HG03066 (cell line): ENCODE results near the gene GPR137.
A peak's percentile ranks its signal among the peaks of the same experiment; 100 is the strongest.

ENCODE experiments used
- ATAC-seq: cut with Tn5 transposase; IDR thresholded peaks from one replicate; pipeline ENCODE4 v1.9.1; 2021; ENCODE audit warnings: low read depth; ENCODE audit not compliant: unreplicated experiment

Gene GPR137

DNA sequence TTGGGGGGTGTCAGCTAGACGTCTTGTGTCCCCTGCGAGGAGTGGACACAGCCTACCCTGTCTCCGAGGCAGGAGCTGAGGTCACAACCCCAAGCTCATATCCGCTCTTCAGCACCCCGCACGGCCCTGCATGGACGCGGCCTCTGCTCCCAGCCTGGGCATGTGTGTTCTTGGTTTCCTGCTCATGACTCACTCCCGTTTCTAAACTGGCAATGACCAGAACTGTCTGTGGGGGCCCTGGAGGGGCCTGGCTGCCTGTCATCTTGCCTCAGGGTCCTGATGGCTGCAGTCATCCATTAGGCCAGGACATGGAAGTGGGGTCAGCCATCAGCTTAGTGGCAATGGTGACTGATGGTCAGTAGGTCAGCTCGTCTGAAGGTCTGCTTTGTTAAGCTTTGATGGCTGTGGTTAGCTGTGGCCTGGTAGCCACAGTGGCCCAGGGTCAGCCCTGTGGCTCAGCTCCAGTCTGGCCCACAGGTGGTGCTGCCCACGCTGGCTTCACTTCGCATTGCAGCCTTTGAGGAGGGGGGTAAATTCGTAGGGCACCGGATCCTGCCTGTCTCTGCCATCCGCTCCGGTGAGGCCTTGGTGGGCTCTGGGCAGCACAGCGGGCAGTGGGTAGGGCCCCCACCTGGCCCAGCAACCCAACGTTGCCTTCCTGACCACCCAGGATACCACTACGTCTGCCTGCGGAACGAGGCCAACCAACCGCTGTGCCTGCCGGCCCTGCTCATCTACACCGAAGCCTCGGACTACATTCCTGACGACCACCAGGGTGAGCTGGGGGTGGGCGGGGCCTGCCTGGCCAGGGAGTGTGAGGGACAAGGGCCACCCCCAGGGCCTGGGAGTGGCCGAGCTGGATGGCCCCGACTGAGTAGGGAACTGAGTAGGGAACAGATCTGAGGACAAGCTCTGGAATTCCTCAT, 22.4 kb upstream of the GPR137 start:
- no peak for ATAC-seq

GRCh38 chr11:64263947-64264317, 21.7 kb upstream of the GPR137 start:
- ATAC-seq, result no peak

GRCh38 chr11:64264371-64264852, 21.2 kb upstream of the GPR137 start:
- no peak for ATAC-seq

DNA sequence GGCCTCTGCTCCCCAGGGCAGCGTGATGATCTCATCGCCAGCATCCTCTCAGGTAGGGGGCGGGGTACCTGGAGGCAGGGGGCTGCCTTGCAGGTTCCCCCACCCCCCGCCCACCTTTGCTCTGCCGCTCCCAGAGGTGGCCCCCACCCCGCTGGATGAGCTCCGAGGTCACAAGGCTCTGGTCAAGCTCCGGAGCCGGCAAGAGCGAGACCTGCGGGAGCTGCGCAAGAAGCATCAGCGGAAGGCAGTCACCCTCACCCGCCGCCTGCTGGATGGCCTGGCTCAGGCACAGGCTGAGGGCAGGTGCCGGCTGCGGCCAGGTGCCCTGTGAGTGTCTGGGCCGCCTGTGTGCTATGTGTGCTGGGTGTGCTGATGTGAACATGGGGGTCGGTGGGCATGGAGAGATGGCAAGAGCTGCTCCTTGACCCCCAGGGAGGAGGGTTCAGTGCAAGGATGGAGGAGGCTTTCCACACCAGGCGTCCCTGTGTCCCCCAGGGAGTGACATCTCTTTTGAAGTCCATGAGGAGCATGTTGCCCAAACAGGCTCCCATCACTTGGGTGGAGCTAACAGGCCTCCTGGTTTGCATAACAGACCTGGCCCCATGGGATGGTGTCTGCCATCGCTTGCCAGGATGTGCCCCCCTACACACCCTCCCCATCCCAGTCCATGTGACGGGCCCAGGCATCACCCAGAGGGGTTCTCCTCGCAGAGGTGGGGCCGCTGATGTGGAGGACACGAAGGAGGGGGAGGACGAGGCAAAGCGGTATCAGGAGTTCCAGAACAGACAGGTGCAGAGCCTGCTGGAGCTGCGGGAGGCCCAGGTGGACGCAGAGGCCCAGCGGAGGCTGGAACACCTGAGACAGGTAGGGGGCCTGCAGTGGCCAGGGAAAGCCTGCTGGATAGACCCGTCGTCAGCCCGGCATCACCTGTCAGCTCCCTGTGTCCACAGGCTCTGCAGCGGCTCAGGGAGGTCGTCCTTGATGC, 20.2 kb upstream of the GPR137 start:
- ATAC-seq, result no peak

- no peak for ATAC-seq
Observed at GRCh38 chr11:64266339-64266738, 19.3 kb upstream of the GPR137 start.

GRCh38 chr11:64267207-64267945, 18.3 kb upstream of the GPR137 start:
- ATAC-seq, result no peak

GRCh38 chr11:64268025-64268892, 17.4 kb upstream of the GPR137 start:
- no peak for ATAC-seq

DNA sequence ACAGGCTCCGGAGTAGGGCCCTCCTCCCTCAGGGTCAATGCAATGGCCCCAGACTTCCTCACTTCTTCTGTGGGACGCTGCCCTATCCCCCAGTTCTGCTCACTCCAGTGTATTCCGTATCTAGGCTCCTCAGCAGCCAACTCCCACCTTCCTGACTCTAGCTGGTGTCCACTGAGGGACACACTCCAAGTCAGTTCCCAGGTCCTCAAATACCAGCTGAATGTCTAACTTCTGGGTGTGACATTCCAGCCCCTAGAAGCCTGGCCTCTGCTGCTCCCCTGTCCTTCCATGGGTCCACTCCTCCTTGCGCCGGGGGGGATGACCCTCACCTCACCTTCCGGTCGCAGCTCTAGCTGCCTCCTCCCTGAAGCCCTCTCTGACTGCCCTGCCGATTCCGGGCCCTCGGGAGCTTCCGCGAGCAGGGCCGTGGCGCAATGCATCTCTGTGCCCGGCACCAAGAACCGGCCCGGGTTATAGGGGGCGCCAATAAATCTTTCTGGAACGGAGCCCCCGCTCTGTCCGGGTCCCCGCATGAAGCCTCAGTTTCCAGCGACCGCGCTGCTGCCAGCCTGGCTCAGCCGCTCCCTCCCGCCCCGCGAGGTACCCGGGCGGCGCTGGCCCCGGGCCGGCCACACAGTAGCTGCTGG, 16.6 kb upstream of the GPR137 start:
- peak; percentile 24 for ATAC-seq

- peak; percentile 68 for ATAC-seq
Observed at GRCh38 chr11:64269540-64270220, 16.0 kb upstream of the GPR137 start.

DNA sequence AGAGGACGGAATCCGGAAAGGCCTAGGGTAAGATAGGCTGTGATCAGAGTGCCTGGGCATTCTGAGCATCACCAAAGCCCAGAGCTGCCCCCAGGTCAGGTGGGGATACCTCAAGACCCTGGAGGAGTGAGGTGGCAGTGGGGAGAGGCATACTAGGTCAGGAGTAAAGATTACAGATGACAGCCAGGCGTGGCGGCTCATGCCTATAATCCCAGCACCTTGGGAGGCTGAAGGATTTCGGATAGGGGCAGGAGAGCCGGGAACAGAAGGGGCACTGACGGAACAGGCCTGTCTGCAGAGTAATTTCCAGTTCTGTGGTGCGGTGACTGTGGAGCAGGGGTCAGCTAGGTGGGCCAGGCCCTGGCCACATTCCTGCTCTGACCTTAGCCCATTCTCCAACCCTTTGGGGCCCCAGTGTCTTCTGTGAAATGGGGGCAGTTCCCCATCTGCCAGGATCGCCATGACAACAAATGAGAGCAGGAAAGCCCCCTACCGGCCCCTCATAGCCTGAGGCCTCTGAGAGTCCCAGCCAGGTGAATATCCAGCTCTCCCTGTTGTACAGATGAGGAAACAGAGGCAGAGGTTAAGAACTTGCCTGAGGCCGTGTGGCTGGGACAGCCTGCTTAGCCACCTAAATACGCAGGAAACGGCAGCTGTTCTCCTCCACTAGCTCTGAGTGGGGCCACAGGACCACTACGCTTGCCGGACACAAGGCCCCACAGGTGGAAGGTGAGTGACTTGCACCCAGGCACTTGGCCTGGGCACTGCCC, 10.4 kb upstream of the GPR137 start:
- ATAC-seq, result no peak

DNA sequence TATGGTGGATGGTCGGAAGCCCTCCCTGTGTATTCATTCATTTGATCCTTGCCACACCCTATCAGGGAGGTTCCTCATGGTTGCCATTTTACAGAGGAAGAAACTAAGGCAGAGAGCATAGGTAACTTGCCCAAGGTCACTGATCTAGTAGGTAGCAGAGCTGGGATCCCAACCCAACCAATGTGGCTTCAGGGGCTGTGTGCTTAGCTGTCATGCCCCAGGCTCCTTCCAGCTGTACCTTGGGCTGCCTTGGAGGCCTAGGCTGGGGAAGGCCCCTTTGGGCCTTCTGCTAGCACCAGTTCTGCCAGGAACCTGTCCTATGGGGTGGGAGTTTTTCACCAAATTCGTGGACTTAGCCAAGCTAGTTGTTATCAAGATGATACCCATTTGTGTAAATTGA, 9.8 kb upstream of the GPR137 start:
- no peak for ATAC-seq

- ATAC-seq, result no peak
Observed at GRCh38 chr11:64276653-64277431, 8.8 kb upstream of the GPR137 start.

DNA sequence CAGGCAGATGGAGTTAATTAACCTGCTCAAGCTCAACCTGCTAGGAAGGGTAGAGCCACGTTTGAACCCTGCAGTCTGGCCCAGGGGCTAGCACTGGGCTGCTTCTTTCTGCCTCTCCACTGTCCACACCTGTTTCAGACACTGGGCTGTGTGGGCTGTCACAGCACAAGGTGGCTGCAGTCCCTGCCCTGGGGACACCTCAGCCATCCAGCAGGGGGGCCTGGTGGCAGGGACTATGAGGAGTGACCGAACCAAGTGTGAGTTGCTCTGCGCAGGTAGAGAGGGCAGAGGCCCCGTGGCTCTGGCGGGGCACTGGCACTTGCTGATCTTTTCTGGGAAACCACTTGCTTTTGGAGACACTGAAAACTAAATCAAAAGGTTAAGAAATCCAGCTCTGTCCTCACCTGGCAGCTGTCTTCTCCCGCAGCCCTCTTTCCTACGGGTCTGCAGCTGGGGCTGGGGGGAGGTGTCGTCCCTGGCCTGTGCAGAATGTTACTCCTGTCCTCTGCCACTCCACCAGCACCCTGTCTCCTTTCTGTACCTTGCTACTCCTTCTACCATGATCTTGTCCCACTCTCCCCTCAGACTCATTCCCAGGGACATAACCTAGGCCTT, 7.0 kb upstream of the GPR137 start:
- ATAC-seq, result no peak

- ATAC-seq, result no peak
Observed at GRCh38 chr11:64281957-64282770, 3.5 kb upstream of the GPR137 start.

GRCh38 chr11:64283092-64283491, 2.6 kb upstream of the GPR137 start:
- ATAC-seq, result no peak
